K562 (cell line): ENCODE data around the gene VILL. TPM values are rescaled to one million over a fixed set of nuclear protein-coding genes. Genes with fewer than 3 reads are reported as not detected.

Source experiments
- BRF2 ChIP-seq: IDR thresholded peaks from 3 replicates; pipeline ENCODE4 v1.6.1; 2011; ENCODE audit warnings: borderline replicate concordance, mild to moderate bottlenecking; ENCODE audit not compliant: insufficient read length, insufficient read depth
- CEBPZ ChIP-seq: fragments of 150-350 bp; IDR thresholded peaks from 2 replicates; pipeline ENCODE4 v1.6.1; 2014; ENCODE audit warnings: low read depth, mild to moderate bottlenecking, low read length, borderline replicate concordance
- HBP1 ChIP-seq: fragments of 450-650 bp; formaldehyde crosslinking; IDR thresholded peaks from 2 replicates; pipeline ENCODE4 v1.4.0; 2022; ENCODE audit warnings: missing genetic modification characterization
- KHSRP ChIP-seq: fragments of 450-650 bp; IDR thresholded peaks from 2 replicates; pipeline ENCODE4 v1.6.1; 2017
- POLR2G ChIP-seq: fragments of 200-400 bp; formaldehyde crosslinking; IDR thresholded peaks from 2 replicates; pipeline ENCODE4 v1.6.1; 2017; ENCODE audit warnings: low read depth, mild to moderate bottlenecking, antibody characterized with exemption, low read length, moderate library complexity
- ZNF124 ChIP-seq: sonication (generic); formaldehyde crosslinking; IDR thresholded peaks from 2 replicates; pipeline ENCODE4 v1.8.1; 2022; ENCODE audit warnings: missing genetic modification reagents
- ZNF347 ChIP-seq: fragments of 450-650 bp; formaldehyde crosslinking; IDR thresholded peaks from 2 replicates; pipeline ENCODE4 v1.4.0; 2020; ENCODE audit warnings: low read depth, mild to moderate bottlenecking, moderate library complexity
- polyA plus RNA-seq, 8 experiments: library from polyadenylated mRNA; depleted of rRNA in 4 of 8; stranded (reverse) in 5 of 8; unstranded in 3 of 8; fragments of >200 nt; fragmentation: Nextera tagmentation in 2 of 8; fragmentation: Illumina TruSeq in 1 of 8; extraction: Ambion mirVana in 2 of 8; extraction: Trizol in 1 of 8; gene quantifications; 2 replicates each; pipeline versions ENCODE4 v1.2.1 to v1.2.3, GENCODE V29; 2011 to 2014; ENCODE audit warnings: inconsistent platforms in 1 of 8, missing spikeins in 1 of 8
- total RNA-seq, 7 experiments: library from RNA; depleted of rRNA in 6 of 7; stranded (reverse); fragments of >200 nt in 6 of 7; fragmentation: Illumina TruSeq in 2 of 7; extraction: Trizol in 2 of 7; gene quantifications; 2 replicates each; pipeline versions ENCODE4 v1.2.1 to v1.2.3, GENCODE V29; 2011 to 2021; ENCODE audit warnings: low replicate concordance in 1 of 7
- TF ChIP-seq, protein P1 (sequence below): sonication (generic); formaldehyde crosslinking; IDR thresholded peaks from 2 replicates; pipeline ENCODE4 v1.5.0; 2020; ENCODE audit warnings: missing genetic modification reagents

VILL gene
- total and polyA plus RNA-seq, 9 of the 15 experiments (the other 6 are each of a cell fraction or from before 2014, with no cell fraction given): 0.11 to 16.0 (median 8.8) TPM

- TF ChIP-seq POLR2G (peak; percentile 68), HBP1 (no peak), ZNF347 (CRISPR knock-in tag) (no peak), KHSRP (no peak), CEBPZ (no peak), ZNF124 (CRISPR knock-in tag) (no peak), BRF2 (no peak)
- TF ChIP-seq, protein P1, sequence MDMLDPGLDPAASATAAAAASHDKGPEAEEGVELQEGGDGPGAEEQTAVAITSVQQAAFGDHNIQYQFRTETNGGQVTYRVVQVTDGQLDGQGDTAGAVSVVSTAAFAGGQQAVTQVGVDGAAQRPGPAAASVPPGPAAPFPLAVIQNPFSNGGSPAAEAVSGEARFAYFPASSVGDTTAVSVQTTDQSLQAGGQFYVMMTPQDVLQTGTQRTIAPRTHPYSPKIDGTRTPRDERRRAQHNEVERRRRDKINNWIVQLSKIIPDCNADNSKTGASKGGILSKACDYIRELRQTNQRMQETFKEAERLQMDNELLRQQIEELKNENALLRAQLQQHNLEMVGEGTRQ (CRISPR knock-in tag): no peak
Observed at GRCh38 chr3:38006031-38006430, 15.4 kb downstream of the VILL start (continued).
